Measurements from ENCODE around the gene IGSF9.

GRCh38 chr1:159949981-159950381 lies 4.6 kb upstream of the IGSF9 start:
- TF ChIP-seq CTCF (conservative IDR thresholded peaks at IDR 0.05 in 1 of 2, IDR thresholded peaks at IDR 0.05 in 1 of 2; ENCODE audit: extremely low read depth in 1 of 2, insufficient read depth in 1 of 2, low read depth in 1 of 2, low read length in 2 of 2) (no peak), EZH2 (IDR thresholded peaks at IDR 0.05; ENCODE audit: borderline replicate concordance, low read length) (no peak)

Data from mammary epithelial cell (primary cell).